Keratinocyte (primary cell): ENCODE results near the gene ZNRF4. TPM values are rescaled to one million over a fixed set of nuclear protein-coding genes. Genes with fewer than 3 reads are reported as not detected.

Source experiments
- DNase-seq: peaks from one replicate; pipeline ENCODE4 v3.0.0-alpha.2; 2011; ENCODE audit warnings: low read depth, missing footprints, low spot score
- FAIRE-seq: peaks from 2 replicates; lab custom pipeline; 2011; peaks lifted over from hg19 to GRCh38; lab: Jason Lieb, UNC
- H2AFZ ChIP-seq: 2 replicates; pipeline ENCODE4 v1.6.0; 2012; ENCODE audit warnings: low read length, control low read depth, inconsistent platforms; ENCODE audit not compliant: control insufficient read depth
- H3K27ac ChIP-seq: 2 replicates; pipeline ENCODE4 v1.5.1; 2011; ENCODE audit warnings: low read length; ENCODE audit not compliant: control insufficient read depth, insufficient read depth
- H3K27me3 ChIP-seq: 3 replicates; pipeline ENCODE4 v1.6.0; 2011; ENCODE audit warnings: low read length; ENCODE audit not compliant: control insufficient read depth, insufficient read depth; ENCODE audit errors: extremely low read depth
- H3K36me3 ChIP-seq, 2 experiments: 2 replicates in 1 of 2; 3 replicates in 1 of 2; pipeline ENCODE4 v1.5.1; 2011; ENCODE audit warnings: low read length in 2 of 2, mild to moderate bottlenecking in 1 of 2; ENCODE audit not compliant: control insufficient read depth in 2 of 2, insufficient read depth in 2 of 2; ENCODE audit errors: extremely low read depth in 1 of 2
- H3K4me1 ChIP-seq: 3 replicates; pipeline ENCODE4 v1.5.1; 2011; ENCODE audit warnings: low read length; ENCODE audit not compliant: control insufficient read depth, insufficient read depth; ENCODE audit errors: extremely low read depth
- H3K4me2 ChIP-seq: 3 replicates; pipeline ENCODE4 v1.6.0; 2011; ENCODE audit warnings: low read depth, low read length; ENCODE audit not compliant: control insufficient read depth, insufficient read depth; ENCODE audit errors: extremely low read depth
- H3K4me3 ChIP-seq, 3 experiments: fragments of 200-600 bp in 1 of 3; sonication (generic) in 1 of 3; 2 replicates in 2 of 3; 3 replicates in 1 of 3; pipeline ENCODE4 v1.5.1; 2011 to 2016; ENCODE audit warnings: low read length in 3 of 3, mild to moderate bottlenecking in 3 of 3, control low read depth in 2 of 3, inconsistent platforms in 1 of 3, low read depth in 1 of 3, mixed read lengths in 1 of 3, mixed run types in 1 of 3, moderate library complexity in 1 of 3; ENCODE audit not compliant: control insufficient read depth in 2 of 3, insufficient read depth in 2 of 3; ENCODE audit errors: extremely low read depth in 1 of 3
- H3K79me2 ChIP-seq: 2 replicates; pipeline ENCODE4 v1.6.0; 2012; ENCODE audit warnings: low read length; ENCODE audit not compliant: control insufficient read depth, insufficient read depth
- H3K9ac ChIP-seq: 3 replicates; pipeline ENCODE4 v1.6.0; 2011; ENCODE audit warnings: low read length; ENCODE audit not compliant: control insufficient read depth, insufficient read depth; ENCODE audit errors: extremely low read depth
- H3K9me1 ChIP-seq: 3 replicates; pipeline ENCODE4 v1.6.0; 2011; ENCODE audit warnings: low read length; ENCODE audit not compliant: control insufficient read depth, insufficient read depth; ENCODE audit errors: extremely low read depth
- H3K9me3 ChIP-seq: 2 replicates; pipeline ENCODE4 v1.5.1; 2012; ENCODE audit warnings: low read depth, low read length; ENCODE audit not compliant: control insufficient read depth
- H4K20me1 ChIP-seq: 3 replicates; pipeline ENCODE4 v1.6.0; 2011; ENCODE audit warnings: low read length; ENCODE audit not compliant: control insufficient read depth, insufficient read depth; ENCODE audit errors: extremely low read depth
- CTCF ChIP-seq, 3 experiments: IDR thresholded peaks in 1 of 3; conservative IDR thresholded peaks in 1 of 3; optimal IDR thresholded peaks in 1 of 3; 2 replicates in 2 of 3; 3 replicates in 1 of 3; pipeline versions ENCODE3 to v1.5.1; 2011; ENCODE audit warnings: low read length in 3 of 3, mild to moderate bottlenecking in 3 of 3, moderate library complexity in 2 of 3, control low read depth in 1 of 3, inconsistent platforms in 1 of 3; ENCODE audit not compliant: insufficient read depth in 2 of 3; ENCODE audit errors: extremely low read depth in 1 of 3
- EZH2 ChIP-seq: IDR thresholded peaks from one replicate; pipeline ENCODE4 v1.6.1; 2012; ENCODE audit warnings: inconsistent platforms, mild to moderate bottlenecking, low read length, moderate library complexity
- dilution Hi-C: fragments of 300-500 bp; cut with MboI; formaldehyde crosslinking; loops from one replicate; pipeline ENCODE4 v1.7.0; 2020; ENCODE audit warnings: low sequenced_read_pairs; ENCODE audit not compliant: extremely low pct_ligation_motif_present
- polyA plus RNA-seq, 5 experiments: library from polyadenylated mRNA; depleted of rRNA in 3 of 5; stranded (reverse) in 3 of 5; stranded (forward) in 1 of 5; unstranded in 1 of 5; fragments of >200 nt; gene quantifications; 1 replicate in 1 of 5; 2 replicates in 3 of 5; 3 replicates in 1 of 5; pipeline versions ENCODE4 v1.2.1 to v1.2.3, GENCODE V29; 2011 to 2012; ENCODE audit warnings: missing spikeins in 2 of 5, low read depth in 1 of 5, low replicate concordance in 1 of 5

ZNRF4 gene
- polyA plus RNA-seq, 1 donor (not counting 4 experiments of a cell fraction or from before 2014, with no cell fraction given), result not detected

GRCh38 chr19:5492281-5492634 is 37.0 kb downstream of the ZNRF4 start:
- no peaks in the 10 kb centered on the region for H3K9me3 ChIP-seq
- no peaks in the 10 kb centered on the region for H3K79me2 ChIP-seq
- FAIRE-seq, result no peak
- H3K27ac ChIP-seq, result no peak overlapping the region
- H3K36me3 ChIP-seq, result no peaks in the 10 kb centered on the region
- H3K27me3 ChIP-seq, result peaks cover 7% of the 10 kb centered on the region
- TF ChIP-seq EZH2, result no peak
- no peak for TF ChIP-seq CTCF (optimal IDR thresholded peaks at IDR 0.05 in 1 of 3, IDR thresholded peaks at IDR 0.05 in 1 of 3, conservative IDR thresholded peaks at IDR 0.05 in 1 of 3; ENCODE audit: extremely low read depth in 1 of 3, insufficient read depth in 2 of 3, low read length in 3 of 3)
- H2AFZ ChIP-seq, result no peak overlapping the region
- no peak for DNase-seq
- dilution Hi-C loops, result no loop called here
- no peaks in the 10 kb centered on the region for H3K9me1 ChIP-seq
- H3K9ac ChIP-seq, result no peak overlapping the region
- H3K4me1 ChIP-seq, result no peaks in the 10 kb centered on the region
- no peak overlapping the region for H3K4me3 ChIP-seq
- H3K4me2 ChIP-seq, result no peak overlapping the region
- H4K20me1 ChIP-seq, result no peaks in the 10 kb centered on the region

GRCh38 chr19:5492635-5493409 is 37.6 kb downstream of the ZNRF4 start:
- DNase-seq (no peak), FAIRE-seq (no peak)
- no peak overlapping the region for H3K4me2 ChIP-seq
- no peaks in the 10 kb centered on the region for H3K9me3 ChIP-seq
- no peak overlapping the region for H2AFZ ChIP-seq
- dilution Hi-C loops, result no loop called here
- H3K36me3 ChIP-seq, result no peaks in the 10 kb centered on the region
- no peaks in the 10 kb centered on the region for H3K79me2 ChIP-seq
- no peak overlapping the region for H3K27ac ChIP-seq
- H3K9ac ChIP-seq, result no peak overlapping the region
- H4K20me1 ChIP-seq, result no peaks in the 10 kb centered on the region
- no peaks in the 10 kb centered on the region for H3K9me1 ChIP-seq
- peaks cover 7% of the 10 kb centered on the region for H3K27me3 ChIP-seq
- no peak overlapping the region for H3K4me3 ChIP-seq
- no peak for TF ChIP-seq CTCF (optimal IDR thresholded peaks at IDR 0.05 in 1 of 3, IDR thresholded peaks at IDR 0.05 in 1 of 3, conservative IDR thresholded peaks at IDR 0.05 in 1 of 3; ENCODE audit: extremely low read depth in 1 of 3, insufficient read depth in 2 of 3, low read length in 3 of 3)
- TF ChIP-seq EZH2, result no peak
- no peaks in the 10 kb centered on the region for H3K4me1 ChIP-seq
